HL-60 (cell line): ENCODE measurements around the gene NNT.

Experiments
- CTCF ChIP-seq: IDR thresholded peaks from one replicate; pipeline ENCODE4 v1.5.1; 2011; ENCODE audit warnings: low read length, control low read depth, inconsistent platforms; ENCODE audit not compliant: insufficient read depth
- GABPA ChIP-seq: IDR thresholded peaks from 2 replicates; pipeline ENCODE4 v1.6.1; 2012; ENCODE audit warnings: low read depth
- POLR2AphosphoS5 ChIP-seq: IDR thresholded peaks from 2 replicates; pipeline ENCODE4 v1.6.1; 2012; ENCODE audit warnings: low read depth
- REST ChIP-seq: IDR thresholded peaks from 2 replicates; pipeline ENCODE4 v1.6.1; 2012; ENCODE audit warnings: low read depth; ENCODE audit not compliant: insufficient replicate concordance
- SPI1 ChIP-seq: IDR thresholded peaks from 2 replicates; pipeline ENCODE4 v1.6.1; 2012; ENCODE audit warnings: low read depth, mild to moderate bottlenecking, borderline replicate concordance

DNA sequence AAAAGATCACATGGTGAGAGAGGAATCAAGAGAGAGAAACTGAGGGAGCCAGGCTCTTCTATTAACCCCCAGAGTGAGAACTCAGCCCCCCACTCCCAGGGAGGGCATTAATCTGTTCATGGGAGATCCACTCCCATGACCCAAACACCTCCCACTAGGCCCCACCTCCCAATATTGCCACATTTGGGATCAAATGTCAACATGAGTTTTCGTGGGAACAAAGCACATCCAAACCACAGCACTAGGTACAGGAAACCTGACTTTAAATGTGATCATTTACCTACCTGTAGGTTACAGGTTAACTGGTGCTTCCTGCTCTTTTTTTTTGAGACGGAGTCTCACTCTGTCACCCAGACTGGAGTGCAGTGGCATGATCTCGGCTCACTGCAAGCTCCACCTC is 16.9 kb downstream of the NNT start:
- TF ChIP-seq POLR2AphosphoS5 = no peak
- TF ChIP-seq CTCF = no peak
- no peak for TF ChIP-seq GABPA
- no peak for TF ChIP-seq REST
- no peak for TF ChIP-seq SPI1
